Motor neuron (in vitro differentiated cells): Measurements from ENCODE around the gene ZIC4. TPM values are rescaled to one million over a fixed set of nuclear protein-coding genes. Genes with fewer than 3 reads are reported as not detected.
A peak's percentile ranks its signal among the peaks of the same experiment; 100 is the strongest.

ENCODE experiments used
- ATAC-seq, 8 experiments: fragments of 200-7000 bp; cut with Tn5 transposase; replicated peaks in 6 of 8; 2 replicates each; pipeline ENCODE4 v1.8.0; 2021; ENCODE audit warnings: mild to moderate bottlenecking in 8 of 8, moderate library complexity in 8 of 8
- H3K27ac ChIP-seq, 2 donors: fragments of 250-450 bp; sonication (Bioruptor Pico); 2 replicates each; pipeline ENCODE4 v1.9.0; 2021; ENCODE audit warnings: antibody characterized with exemption in 2 of 2, mild to moderate bottlenecking in 2 of 2, moderate library complexity in 1 of 2
- H3K4me1 ChIP-seq, 2 donors: fragments of 250-450 bp; sonication (Bioruptor Pico); replicated peaks in 1 of 2; 2 replicates each; pipeline ENCODE4 v1.6.1; 2021; ENCODE audit warnings: antibody characterized with exemption in 2 of 2, mild to moderate bottlenecking in 2 of 2, moderate library complexity in 1 of 2
- H3K4me3 ChIP-seq, 5 donors: fragments of 250-450 bp; sonication (Bioruptor Pico); 2 replicates each; pipeline ENCODE4 v1.9.0; 2021; ENCODE audit warnings: antibody characterized with exemption in 5 of 5, mild to moderate bottlenecking in 5 of 5, moderate library complexity in 4 of 5
- WGBS, 10 experiments: fragments of 450-650 bp; shearing (Covaris generic); methylation state at CpG; one replicate each; pipeline ENCODE4 v1.0.0; 2022; 5-methylcytosine and 5-hydroxymethylcytosine counted together
- in situ Hi-C, 9 experiments: fragments of 400-800 bp; cut with MboI; loops; one replicate each; pipeline ENCODE4 v1.15.0; 2021; ENCODE audit warnings: low sequenced_read_pairs in 9 of 9, low pct_unique_long_range_greater_than_20kb in 2 of 9; ENCODE audit not compliant: unreplicated experiment in 9 of 9
- total RNA-seq, 8 experiments: library from RNA; unstranded; fragments of 300-600 nt; gene quantifications; 2 replicates each; pipeline versions ENCODE4 v1.2.3 to v1.2.4, GENCODE V29; 2022

The ZIC4 gene
- total RNA-seq, 8 experiments from 2014 or later, result 0.05 to 12.1 (median 4.0) TPM

GRCh38 chr3:147368561-147369221, 37.7 kb downstream of the ZIC4 start:
- in situ Hi-C loops, result no loop called here
- no peak for ATAC-seq
- WGBS, 10 experiments, result 0 to 21% (median 4%) methylated on average over 3 to 15 of the region's 16 CpGs
- H3K27ac ChIP-seq, result no peak overlapping the region
- no peak overlapping the region for H3K4me3 ChIP-seq
- no peaks in the 10 kb centered on the region for H3K4me1 ChIP-seq

GRCh38 chr3:147368151-147368550, 38.2 kb downstream of the ZIC4 start:
- in situ Hi-C loops, result no loop called here
- WGBS, 10 experiments, result 0 to 90% (median 28%) methylated on average over 1 to 2 of the region's 2 CpGs; no CpG with 5 or more reads in 4 of the 10 experiments
- no peak overlapping the region for H3K27ac ChIP-seq
- ATAC-seq, result no peak
- no peaks in the 10 kb centered on the region for H3K4me1 ChIP-seq
- H3K4me3 ChIP-seq, result no peak overlapping the region

- H3K27ac ChIP-seq, result no peak overlapping the region
- no peaks in the 10 kb centered on the region for H3K4me1 ChIP-seq
- no peak overlapping the region for H3K4me3 ChIP-seq
- in situ Hi-C loops, result no loop called here
- 0 to 40% (median 17%) methylated on average over 1 of the region's 1 CpG; no CpG with 5 or more reads in 5 of the 10 experiments for WGBS, 10 experiments
- no peak for ATAC-seq
Measured at GRCh38 chr3:147367676-147368075, 38.7 kb downstream of the ZIC4 start.

GRCh38 chr3:147365196-147366115, 40.9 kb downstream of the ZIC4 start:
- H3K4me3 ChIP-seq, result no peak overlapping the region
- ATAC-seq, result no peak
- H3K27ac ChIP-seq, result no peak overlapping the region
- in situ Hi-C loops, result no loop called here
- peaks cover 0 to 2% of the 10 kb centered on the region in 2 donors for H3K4me1 ChIP-seq
- WGBS, 10 experiments, result 25 to 81% (median 64%) methylated on average over 1 to 6 of the region's 6 CpGs; no CpG with 5 or more reads in 2 of the 10 experiments

GRCh38 chr3:147364771-147365170, 41.6 kb downstream of the ZIC4 start:
- peaks cover 0 to 2% of the 10 kb centered on the region in 2 donors for H3K4me1 ChIP-seq
- no peak overlapping the region for H3K4me3 ChIP-seq
- H3K27ac ChIP-seq, result no peak overlapping the region
- in situ Hi-C loops, result no loop called here
- no peak for ATAC-seq
- WGBS, 10 experiments, result 0 to 80% (median 45%) methylated on average over 1 of the region's 1 CpG; no CpG with 5 or more reads in 2 of the 10 experiments

GRCh38 chr3:147361454-147362420, 44.6 kb downstream of the ZIC4 start:
- Histone ChIP-seq H3K4me1 (peaks cover 0 to 2% of the 10 kb centered on the region in 2 donors), H3K4me3 (no peak overlapping the region), H3K27ac (no peak overlapping the region)
- 0 to 100% (median 22%) methylated on average over 1 to 7 of the region's 12 CpGs for WGBS, 10 experiments
- ATAC-seq, result peak in 5 of 8 experiments; percentile 15 to 71 (median 22)
- in situ Hi-C loops, result no loop called here

- Histone ChIP-seq H3K4me3 (no peak overlapping the region), H3K27ac (no peak overlapping the region), H3K4me1 (peaks cover 0 to 2% of the 10 kb centered on the region in 2 donors)
- WGBS, 10 experiments, result 16 to 100% (median 36%) methylated on average over 1 to 16 of the region's 21 CpGs
- peak in 5 of 8 experiments; percentile 84 to 92 (median 90) for ATAC-seq
- in situ Hi-C loops, result no loop called here
Measured at GRCh38 chr3:147360646-147361453, 45.5 kb downstream of the ZIC4 start.

GRCh38 chr3:147360051-147360439, 46.3 kb downstream of the ZIC4 start:
- in situ Hi-C loops, result no loop called here
- Histone ChIP-seq H3K27ac (no peak overlapping the region), H3K4me1 (peaks cover 0 to 2% of the 10 kb centered on the region in 2 donors), H3K4me3 (no peak overlapping the region)
- ATAC-seq, result no peak
- WGBS, 10 experiments, result 0 to 100% (median 55%) methylated on average over 1 to 5 of the region's 5 CpGs; no CpG with 5 or more reads in 2 of the 10 experiments

- Histone ChIP-seq H3K27ac (no peak overlapping the region), H3K4me1 (peaks cover 0 to 7% of the 10 kb centered on the region in 2 donors), H3K4me3 (no peak overlapping the region)
- 0 to 85% (median 18%) methylated on average over 3 to 42 of the region's 45 CpGs; no CpG with 5 or more reads in 1 of the 10 experiments for WGBS, 10 experiments
- in situ Hi-C loops, result no loop called here
- no peak for ATAC-seq
Measured at GRCh38 chr3:147359177-147360050, 46.9 kb downstream of the ZIC4 start.

- in situ Hi-C loops, result no loop called here
- no peak for ATAC-seq
- WGBS, 10 experiments, result 0 to 24% (median 10%) methylated on average over 1 to 5 of the region's 9 CpGs; no CpG with 5 or more reads in 5 of the 10 experiments
- H3K27ac ChIP-seq, result no peak overlapping the region
- H3K4me3 ChIP-seq, result no peak overlapping the region
- H3K4me1 ChIP-seq, result peaks cover 0 to 7% of the 10 kb centered on the region in 2 donors
Measured at GRCh38 chr3:147358144-147358992, 48.0 kb downstream of the ZIC4 start.
